CD4-positive, alpha-beta T cell treated with Interleukin-12 subunit alpha and Interleukin-12 subunit beta, for 1 hour (primary cell): ENCODE measurements around the gene PRKD3.
A peak's percentile ranks its signal among the peaks of the same experiment; 100 is the strongest.
"Not testable (repeated sequence)": the region's sequence is repeated elsewhere in the genome, so short reads cannot be mapped to it uniquely, and the experiment has no call there.

ENCODE experiments used
- DNase-seq: peaks from one replicate; pipeline ENCODE4 v3.0.0-alpha.2; 2020

PRKD3 gene

DNA sequence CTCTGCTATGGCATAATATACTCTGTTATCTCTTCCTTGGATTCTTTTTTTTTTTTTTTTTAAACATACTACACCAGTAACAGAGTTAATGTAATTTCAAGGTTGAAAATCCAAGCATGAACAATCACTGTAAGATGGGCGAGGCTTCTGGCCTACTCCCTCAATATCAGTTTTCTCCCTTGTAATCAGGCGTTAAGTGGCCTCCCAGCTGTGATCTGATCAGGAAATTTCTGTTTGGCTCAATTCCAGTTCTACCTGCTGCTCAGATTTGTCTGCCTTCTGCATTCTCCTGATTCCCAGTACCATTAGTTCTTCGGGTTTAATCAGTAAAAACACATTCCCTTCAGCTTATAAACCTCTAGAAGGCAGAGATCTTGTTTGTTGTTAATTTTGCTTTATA is 18.6 kb downstream of the PRKD3 start:
- DNase-seq, result no peak

DNA sequence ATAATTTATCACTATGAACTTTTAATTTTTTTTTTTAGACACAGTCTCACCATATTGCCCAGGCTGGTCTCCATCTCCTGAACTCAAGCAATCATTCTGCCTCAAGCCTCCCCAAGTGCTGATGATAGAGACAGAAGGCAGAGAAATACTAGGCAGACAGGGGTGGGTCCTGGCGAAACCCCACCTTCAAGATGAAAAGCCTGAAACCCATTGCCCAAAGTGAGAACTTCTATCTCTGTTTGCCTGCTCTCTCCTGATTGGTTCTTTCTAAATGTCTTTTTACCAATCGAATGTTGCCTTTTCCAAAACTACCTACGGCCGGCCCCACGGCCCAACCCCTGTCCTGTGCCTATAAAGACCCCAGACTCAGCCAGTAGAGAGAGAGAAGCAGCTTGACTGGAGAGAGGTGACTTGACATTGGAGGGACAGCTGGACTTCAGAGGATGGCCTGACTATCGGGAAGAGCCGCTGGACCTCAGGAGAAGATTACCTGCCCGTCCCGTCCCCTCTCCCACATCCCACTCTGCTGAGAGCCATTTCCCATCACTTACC is 21.9 kb downstream of the PRKD3 start:
- no peak for DNase-seq

DNA sequence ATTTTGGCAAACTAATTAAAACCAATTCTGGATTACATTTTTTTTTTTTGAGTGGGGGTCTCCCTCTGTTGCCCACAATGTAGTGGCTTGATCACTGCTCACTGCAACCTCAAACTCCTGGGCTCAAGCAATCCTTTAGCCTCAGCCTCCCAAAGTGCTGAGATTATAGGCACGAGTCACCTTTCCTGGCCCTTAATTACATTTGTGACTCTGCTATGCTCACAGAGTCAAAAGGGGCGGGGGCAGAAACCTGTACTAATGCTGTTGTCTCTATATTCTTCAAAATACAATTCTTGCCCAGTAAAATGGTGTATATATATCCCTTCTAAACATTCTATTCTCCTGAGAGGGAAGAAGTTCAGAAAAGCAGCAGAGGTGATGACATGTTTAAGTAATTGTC is 23.2 kb downstream of the PRKD3 start:
- no peak for DNase-seq

DNA sequence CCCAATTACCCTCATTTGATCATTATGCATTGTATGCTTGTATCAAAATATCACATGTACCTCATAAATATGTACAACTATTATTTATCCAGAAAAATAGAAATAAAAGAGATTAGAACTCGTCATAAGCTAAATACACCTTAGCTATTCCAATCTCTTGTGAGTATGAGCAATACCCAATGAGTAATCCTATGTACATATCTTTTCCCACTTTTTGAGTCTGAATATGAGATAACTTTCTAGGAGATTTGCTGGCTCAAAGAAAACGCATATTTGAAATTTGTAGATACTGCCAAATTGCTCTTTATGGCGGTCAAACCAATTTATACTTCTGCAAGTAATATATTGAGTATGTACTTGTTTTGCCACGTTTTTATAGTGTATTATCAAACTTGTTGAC is 24.1 kb downstream of the PRKD3 start:
- DNase-seq, result no peak

DNA sequence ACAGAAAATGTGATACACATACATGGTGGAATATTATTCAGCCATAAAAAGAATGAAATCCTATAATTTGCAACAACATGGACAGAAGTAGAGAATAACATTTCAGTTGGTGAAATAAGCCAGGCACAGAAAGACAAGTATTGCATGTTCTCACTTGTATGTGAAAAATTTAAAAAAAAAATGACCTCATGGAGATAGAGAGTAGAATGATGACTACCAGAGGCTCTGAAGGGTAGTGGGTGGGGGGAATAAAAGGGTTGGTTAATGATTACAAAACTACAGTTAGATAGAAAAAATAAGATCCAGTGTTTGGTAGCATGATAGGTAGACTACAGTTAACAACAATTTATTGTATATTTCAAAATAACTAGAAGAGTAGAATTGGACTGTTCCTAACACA is 24.5 kb downstream of the PRKD3 start:
- no peak for DNase-seq

DNA sequence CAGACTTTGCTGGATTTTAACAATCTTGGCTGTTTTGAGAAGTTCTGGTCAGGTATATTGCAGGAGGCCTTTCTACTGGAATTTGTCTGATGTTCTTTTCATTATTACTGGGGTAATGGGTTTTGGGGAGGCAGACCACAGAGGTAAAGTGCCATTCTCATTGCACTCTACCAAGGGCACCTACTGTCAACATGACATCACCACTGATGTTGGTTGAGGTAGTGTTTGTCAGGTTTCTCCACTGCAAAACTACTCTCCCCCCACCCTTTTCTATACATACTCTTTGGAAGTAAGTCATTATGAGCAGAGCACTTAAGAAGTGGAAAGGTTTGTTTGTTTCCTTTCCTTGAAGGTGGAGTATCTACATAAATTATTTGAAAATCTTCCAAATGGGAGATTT is 27.0 kb downstream of the PRKD3 start:
- no peak for DNase-seq

DNA sequence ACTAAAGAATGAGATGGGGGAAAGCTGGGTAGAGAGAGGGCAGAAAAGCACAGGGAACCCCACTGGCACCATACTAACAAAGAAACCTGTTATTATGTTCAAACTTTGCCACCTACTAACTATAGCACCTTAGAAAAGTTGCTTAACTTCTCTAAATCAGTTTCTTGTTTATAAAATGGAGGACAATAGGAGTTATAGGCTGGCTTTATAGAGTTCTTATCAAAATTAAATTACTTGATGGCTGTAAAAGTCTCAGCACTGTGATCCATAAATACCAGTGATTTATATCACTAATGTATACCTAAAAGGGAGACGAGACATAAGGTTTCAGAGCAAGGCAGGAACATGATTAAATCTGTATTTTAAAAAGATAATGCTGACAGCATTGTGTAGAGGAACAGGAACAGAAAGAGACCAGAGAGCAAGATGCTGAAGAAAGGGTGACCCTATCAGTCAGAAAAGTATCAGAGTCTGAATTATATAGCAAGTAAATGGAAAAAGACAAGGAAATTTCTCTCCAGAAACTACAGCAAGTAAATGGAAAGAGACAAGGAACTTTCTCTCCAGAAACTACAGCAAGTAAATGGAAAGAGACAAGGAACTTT is 29.1 kb downstream of the PRKD3 start:
- no peak for DNase-seq

DNA sequence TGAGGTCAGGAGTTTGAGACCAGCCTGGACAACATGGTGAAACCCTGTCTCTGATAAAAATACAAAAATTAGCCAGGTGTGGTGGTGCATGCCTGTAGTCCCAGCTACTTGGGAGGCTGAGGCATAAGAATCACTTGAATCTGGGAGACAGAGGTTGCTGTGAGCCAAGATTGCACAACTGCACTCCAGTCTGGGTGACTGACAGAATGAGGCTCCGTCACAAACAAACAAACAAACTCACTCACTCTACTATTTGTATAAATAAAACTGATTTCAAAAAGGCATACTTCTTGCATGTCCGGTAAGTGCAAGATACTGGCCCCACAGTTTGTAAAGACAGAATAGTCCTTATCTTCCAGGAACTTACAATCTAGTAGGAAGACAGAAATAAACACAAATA is 29.8 kb downstream of the PRKD3 start:
- DNase-seq, result not testable (repeated sequence)

DNA sequence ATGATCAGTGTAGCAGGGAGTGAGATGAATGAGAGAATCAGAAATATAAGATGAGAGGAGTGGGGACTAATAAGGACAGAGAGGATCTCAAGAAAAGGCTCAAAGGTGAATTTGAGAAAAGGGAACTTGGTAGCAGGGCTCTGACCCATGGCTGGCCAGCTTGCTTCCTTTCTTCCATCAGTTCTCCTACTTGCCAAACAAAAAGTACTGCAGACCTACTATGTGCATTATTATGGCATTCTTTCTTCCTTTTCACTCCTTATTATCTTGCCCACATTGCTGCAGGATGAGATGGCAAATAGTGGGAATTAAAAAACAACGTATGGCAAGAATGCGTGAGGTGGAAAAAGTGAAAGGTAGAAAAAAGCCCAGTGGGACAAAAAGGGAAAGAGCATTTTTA is 33.0 kb downstream of the PRKD3 start:
- no peak for DNase-seq

DNA sequence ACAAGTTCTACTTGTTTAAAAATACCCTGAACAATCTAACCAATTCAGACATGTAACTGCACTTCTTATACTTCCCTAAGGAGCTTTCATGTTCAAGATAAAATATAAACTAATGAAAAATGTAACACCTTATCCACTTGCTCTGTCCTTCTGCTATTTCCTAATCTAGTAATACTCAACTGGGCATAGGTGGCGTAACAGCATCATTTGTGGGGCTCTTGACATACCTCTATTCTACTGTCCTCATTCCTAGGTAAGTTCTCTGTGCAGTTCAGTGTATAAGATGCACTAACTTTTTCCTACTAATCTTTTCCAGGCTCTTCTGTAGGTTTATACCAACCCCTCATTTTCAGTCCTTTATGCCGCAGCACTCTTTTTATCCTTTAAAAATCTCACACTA is 36.7 kb downstream of the PRKD3 start:
- peak; percentile 21 for DNase-seq

DNA sequence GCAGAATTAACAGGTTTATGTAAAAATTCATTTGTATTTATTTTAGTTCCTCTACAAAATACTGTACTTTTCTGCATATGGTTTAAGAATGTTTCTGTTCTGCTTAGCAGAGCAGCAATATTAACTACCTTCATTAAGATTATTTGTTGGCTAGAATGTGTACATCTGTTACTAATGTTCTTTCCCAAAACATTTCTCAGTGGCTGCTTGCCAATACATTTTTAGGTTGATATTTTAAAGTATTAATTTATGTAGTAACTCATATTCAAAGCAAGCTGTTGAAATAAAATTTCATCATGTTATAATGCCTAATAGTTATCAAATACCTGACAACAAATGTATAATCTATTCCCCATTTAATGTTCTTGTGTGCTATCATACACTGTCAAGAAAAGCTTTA is 40.3 kb downstream of the PRKD3 start:
- DNase-seq, result no peak

DNA sequence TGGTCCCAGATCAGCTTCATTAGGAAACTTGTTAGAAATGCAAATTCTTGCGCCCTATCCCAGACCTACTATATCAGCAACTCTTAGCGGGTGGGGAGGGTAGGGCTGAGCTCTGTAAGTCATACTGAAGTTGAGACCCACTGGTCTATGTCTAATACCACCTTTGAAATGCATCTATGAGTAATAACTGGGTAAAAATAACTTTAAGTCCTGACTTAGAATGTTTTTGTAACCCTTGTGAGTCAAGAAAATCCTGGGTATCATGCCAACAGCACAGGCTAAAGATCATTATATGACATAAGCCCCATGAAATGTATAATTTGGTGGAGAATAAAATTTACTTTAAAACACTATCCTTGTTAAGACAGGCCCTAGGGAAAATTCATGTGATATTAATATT is 41.4 kb downstream of the PRKD3 start:
- DNase-seq, result no peak

DNA sequence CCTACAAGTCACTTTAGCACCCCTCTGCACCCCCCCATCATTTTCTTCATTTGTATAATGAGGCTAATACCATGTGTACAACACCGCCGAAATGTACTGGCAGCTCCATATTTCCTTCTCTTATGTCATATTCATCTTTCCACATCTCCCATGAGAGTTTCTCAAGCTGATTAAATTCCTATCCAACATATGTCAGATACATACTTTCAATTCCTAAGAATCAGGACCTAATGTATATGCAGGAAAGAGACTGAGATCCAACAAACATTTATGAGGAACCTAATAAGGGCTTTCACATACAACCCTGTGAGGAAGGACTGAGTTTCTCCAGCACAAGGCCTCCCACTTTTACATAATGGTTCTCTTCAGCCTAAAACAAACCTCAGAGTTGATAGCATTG is 41.9 kb downstream of the PRKD3 start:
- no peak for DNase-seq

DNA sequence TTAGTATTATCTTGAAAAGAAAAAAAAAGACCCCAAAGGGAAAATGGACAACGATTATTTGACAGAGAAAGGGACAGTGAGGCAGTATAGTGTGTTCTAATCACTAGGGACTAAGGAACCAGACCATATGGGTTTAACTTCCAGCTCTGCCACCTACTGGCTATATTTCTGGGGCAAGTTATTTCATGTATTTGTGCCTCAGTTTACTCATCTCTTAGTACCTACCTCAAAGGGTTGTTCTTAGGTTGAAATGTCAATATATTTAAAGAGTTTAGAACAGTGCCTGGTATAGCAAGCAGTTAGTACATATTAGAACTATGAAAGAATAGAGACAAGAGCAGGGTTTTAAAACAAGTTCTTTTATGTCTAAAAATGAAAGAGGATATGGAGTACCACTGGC is 42.7 kb downstream of the PRKD3 start:
- DNase-seq, result no peak

DNA sequence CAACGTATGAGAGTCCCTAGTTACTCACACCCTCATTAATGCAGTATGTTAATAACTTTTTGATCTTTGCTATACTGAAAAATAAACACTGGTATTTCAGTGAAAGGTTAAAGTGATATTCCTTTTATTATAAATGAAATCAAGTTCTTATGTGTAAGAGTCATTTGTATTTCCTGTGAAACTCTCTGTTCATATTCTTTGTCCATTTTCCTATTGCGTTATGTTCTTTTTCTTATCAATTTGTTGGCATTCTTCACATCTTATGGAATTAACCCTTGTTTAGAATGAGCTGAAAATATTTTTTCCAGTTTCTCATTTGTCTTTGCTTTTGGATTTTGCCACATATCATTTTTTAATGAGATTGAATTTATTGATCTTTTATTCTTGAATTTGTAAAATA is 48.3 kb downstream of the PRKD3 start:
- no peak for DNase-seq
